Hypothalamus (tissue), 51 donors: Measurements from ENCODE around the gene GCNT1.
"Not testable (repeated sequence)": the region's sequence is repeated elsewhere in the genome, so short reads cannot be mapped to it uniquely, and the experiment has no call there.

ENCODE experiments used
- DNase-seq, 51 donors: peaks; one replicate each; lab custom pipeline; 2025; lab: John Stamatoyannopoulos, UW

Gene GCNT1

DNA sequence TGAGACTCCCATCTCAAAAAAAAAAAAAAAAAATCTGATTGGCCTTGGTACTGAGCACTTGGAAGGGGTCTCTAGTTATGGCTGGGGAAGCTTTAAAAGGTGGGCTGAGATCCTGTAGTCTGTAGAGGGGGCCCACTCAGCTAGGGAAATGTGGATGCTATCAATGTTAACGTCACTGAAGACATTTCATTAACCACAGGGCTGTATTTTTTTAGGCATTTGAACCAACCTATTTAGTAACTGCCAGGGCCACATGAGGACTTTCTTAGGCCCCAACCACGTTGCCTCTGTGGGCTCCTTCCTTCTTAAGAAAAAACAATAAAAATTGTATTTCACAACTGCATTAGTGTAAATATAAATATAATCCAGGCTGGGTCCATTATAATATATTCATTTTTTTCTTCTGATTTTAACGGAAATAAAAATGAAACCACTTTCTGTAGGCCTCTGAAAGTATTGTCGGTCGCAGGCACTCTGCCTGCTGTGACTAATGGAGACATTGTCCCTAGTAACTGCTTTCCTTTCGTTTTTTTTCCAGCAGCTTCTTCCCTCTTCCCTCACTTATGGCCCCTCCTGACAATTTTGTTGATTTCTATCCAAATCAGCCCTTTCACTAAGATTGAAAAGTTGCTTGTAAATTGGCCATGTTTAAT, 71.6 kb downstream of the GCNT1 start:
- no peak for DNase-seq

DNA sequence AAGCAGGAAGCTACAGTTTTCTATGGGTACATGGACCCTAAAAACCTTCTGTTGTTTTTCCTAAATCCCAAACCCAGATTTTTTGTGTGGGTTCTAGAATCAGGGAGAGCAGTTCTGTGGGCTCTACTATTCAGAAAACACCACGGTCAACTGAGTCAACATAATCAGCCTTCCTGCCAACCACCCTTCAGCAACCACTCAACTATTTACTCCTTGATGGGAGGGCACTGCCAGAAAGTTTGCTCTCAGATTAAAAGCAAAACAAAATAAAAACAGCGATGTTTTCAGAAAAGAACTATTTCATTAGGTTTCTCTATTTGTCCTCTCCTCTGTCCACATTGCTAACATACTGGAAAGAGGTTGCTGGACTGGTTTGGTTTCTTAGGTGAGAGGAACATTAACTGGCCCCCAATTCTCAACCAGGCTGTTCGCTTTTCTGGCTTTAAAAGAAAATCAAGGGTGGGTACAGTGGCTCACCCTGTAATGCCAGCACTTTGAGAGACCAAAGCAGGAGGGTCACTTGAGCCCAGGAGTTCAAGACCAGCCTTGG, 72.3 kb downstream of the GCNT1 start:
- DNase-seq: no peak

DNA sequence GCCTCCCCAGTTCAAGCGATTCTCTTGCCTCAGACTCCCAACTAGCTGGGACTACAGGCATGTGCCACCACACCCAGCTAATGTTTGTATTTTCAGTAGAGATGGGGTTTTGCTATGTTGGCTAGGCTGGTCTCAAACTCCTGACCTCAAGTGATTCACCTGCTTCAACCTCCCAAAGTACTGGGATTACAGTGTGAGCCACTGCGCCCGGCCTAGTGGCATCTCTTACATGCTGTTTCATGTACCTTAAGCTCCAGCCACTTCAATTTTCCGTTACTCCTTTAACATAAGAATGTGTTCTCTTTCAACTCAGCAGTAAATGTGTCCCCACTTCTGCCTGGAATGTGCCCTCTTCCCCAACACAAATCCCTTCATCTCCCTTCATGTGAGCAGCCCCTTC, 73.9 kb downstream of the GCNT1 start:
- DNase-seq: not testable (repeated sequence)

DNA sequence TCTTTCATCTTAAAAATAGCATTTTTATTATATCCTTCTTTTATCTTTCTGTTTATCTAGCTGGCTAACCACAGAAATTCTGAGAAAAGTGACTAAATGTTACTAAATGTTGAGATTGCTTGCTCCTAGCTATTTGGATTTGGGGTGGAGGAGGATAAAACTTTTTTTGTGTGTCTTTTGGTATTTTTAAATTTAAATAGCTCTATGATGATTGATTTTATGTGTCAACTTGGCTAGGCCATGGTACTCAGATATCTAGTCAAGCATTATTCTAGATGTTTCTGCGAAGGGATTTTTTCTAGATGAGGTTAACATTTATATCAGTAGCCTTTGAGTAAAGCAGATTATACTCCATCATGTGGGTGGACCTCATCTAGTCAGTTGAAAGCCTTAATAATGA, 75.0 kb downstream of the GCNT1 start:
- no peak for DNase-seq

DNA sequence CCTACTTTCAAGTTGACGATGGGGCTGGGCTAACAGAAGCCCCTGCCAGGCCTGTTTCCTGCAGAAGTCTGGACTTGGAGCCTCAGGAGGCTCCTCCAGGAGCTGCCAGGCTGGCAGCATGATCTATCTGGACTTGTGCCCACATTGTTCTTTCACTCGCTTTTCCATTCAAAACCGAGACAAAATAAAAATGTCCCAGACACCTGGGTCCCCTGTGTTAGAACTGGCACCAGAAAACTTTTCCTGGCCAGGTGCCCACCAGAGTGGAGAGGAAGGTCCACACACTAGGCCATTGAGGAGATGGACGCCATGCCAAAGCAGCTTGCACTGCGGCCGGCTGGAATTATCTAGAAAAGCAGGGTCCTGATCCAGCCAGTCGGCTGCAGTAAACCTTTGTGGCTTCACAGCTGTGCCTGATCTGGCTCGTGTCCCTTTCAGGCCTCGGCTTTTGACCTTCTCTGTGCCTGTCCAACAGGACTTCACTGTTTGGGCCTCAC, 78.2 kb downstream of the GCNT1 start:
- peak in 19 of 51 donors; percentile 2 to 51 (median 13) for DNase-seq

DNA sequence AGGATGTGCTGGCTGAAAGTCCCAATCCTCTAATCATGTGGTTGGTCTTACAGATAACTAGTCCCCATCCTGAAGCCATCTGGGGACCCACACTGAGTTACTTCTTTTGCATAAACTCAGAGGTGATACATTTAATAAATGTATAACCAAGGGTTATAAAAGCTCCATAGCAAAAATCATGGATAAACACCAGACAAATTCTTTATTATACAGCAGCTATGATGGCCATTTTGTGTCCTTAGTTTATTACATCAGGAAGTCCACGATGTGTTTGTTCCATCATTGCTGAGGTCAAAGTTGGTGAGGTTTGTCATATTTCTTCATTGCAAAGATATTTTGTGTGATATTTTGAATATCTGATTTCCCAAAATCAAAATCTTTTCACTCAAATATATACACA, 80.2 kb downstream of the GCNT1 start:
- no peak for DNase-seq

DNA sequence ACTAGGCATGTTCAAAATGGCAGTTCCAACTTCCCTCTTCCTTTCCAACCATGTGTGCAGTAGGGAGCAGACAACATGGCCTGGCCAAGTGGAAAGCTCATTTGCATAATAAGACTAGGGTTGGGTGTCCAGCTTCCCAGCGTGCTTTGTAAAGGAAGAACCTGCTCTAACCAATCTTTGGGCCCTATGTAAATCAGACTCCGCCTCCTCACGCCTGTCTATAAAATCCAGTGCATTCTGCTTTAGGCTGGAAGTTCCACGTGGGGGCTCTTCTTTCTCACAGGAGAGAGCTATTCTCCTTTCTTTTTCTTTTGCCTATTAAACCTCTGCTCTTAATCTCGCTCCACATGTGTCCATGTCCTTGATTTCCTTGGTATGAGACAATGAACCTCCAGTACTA, 83.4 kb downstream of the GCNT1 start:
- no peak for DNase-seq

DNA sequence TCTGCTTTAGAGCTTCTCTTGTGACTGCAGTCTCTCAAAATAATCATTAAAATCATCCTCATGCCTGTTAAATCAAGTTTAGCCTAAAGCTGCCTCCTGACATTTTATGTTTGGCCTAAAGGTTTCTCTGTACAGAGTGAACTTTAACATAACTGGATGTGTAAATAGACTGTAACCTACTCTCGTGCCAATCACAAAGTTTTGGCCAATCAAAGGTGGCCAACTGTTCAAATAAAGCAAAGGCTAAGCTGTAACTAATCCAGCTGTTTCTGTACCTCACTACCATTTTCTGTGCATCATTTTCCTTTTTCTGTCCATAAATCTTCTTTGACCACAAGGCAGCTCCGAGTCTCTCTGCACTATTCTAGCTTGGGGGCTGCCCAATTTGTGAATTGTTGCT, 86.2 kb downstream of the GCNT1 start:
- DNase-seq: no peak

DNA sequence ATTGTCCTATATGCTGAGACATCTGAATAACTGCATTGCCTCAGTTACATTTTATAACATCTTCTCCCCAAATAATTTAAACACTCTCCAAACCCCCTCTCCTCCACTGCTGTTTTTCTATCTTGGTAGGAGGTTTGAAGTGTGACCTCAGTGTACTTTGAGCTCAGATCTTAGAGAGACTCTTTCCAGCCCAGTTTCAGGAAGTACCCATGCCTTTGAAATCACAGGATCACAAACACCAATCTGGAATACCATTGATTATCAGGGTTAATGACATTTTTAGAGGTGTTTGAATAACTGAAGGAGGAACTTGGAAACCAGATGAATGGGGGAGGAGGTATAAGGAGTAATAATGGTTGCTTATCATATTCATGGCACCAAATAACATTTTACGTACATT, 93.2 kb downstream of the GCNT1 start:
- no peak for DNase-seq

DNA sequence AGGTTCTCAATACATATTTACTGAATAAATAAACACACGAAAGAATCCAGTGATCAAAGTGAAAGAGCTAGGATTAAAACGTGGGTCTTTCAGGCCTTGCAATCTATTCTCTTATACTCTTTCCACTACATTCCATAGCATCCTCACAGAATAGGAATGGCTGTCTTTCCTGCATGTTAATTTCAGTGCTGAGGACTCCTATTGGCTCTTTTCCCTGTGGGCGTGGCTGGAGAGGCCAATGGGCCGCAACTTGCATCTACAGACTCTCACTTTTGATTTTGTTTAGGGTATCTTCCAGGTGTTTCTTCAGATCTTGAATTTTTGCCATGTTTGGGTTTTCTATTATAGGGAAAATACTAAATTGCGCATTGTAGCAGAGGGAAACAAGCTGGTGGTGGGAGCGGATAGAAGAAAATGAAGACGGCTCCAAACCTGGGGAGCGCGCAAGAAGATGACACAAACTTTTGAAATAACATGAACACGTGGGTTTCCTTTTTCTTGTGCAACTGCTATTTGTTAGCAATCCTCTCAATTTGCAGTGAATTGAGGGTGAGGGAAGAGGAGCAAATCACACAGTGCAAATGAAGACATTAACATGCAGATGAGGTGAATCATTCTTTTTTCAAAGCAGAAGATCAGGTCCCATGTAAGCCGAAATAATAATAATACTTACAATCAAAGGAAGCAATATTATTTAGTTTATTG, 93.9 kb downstream of the GCNT1 start:
- no peak for DNase-seq

DNA sequence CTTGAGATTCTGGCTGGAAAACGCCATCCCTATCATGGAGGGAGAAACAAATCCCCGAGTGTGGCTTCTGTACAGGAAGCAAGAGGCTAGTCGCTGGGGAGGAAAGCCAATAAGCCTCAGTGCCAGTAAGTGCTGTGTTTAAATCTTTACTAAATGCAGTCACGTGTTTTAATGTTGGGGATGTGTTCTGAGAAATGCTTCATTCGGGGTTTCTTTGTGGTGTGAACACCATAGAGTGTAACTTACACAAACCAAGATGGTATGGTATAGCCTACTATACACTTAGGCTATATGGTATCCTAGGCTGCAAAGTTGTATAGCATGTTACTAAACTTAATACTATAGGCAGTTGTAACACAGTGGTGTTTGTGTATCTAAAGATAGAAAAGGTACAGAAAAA, 94.7 kb downstream of the GCNT1 start:
- no peak for DNase-seq
